IPS-18c (cell line): ENCODE data around the gene DUOX1.

Experiments
- H3K4me3 ChIP-seq: 2 replicates; pipeline ENCODE4 v1.7.0; 2013; ENCODE audit warnings: low read depth, mild to moderate bottlenecking, low read length, moderate library complexity; ENCODE audit not compliant: insufficient read depth
- H3K9me3 ChIP-seq: one replicate; pipeline ENCODE4 v1.6.1; 2013; ENCODE audit warnings: mild to moderate bottlenecking, low read length, moderate library complexity; ENCODE audit not compliant: control insufficient read depth, insufficient read depth

Gene DUOX1

GRCh38 chr15:45169608-45170480 is 40.0 kb downstream of the DUOX1 start:
- Histone ChIP-seq H3K4me3 (no peak overlapping the region), H3K9me3 (no peaks in the 10 kb centered on the region)

GRCh38 chr15:45171912-45172311 is 42.1 kb downstream of the DUOX1 start:
- H3K9me3 ChIP-seq, result no peaks in the 10 kb centered on the region
- H3K4me3 ChIP-seq, result no peak overlapping the region

GRCh38 chr15:45174069-45174468 is 44.3 kb downstream of the DUOX1 start:
- H3K4me3 ChIP-seq, result no peak overlapping the region
- H3K9me3 ChIP-seq, result no peaks in the 10 kb centered on the region

- H3K9me3 ChIP-seq, result no peaks in the 10 kb centered on the region
- no peak overlapping the region for H3K4me3 ChIP-seq
Measured at GRCh38 chr15:45174577-45174976, 44.8 kb downstream of the DUOX1 start.

GRCh38 chr15:45177285-45177684 is 47.5 kb downstream of the DUOX1 start:
- no peak overlapping the region for H3K4me3 ChIP-seq
- H3K9me3 ChIP-seq, result no peaks in the 10 kb centered on the region

- Histone ChIP-seq H3K4me3 (no peak overlapping the region), H3K9me3 (no peaks in the 10 kb centered on the region)
Measured at GRCh38 chr15:45179221-45179985, 49.6 kb downstream of the DUOX1 start.

- no peak overlapping the region for H3K4me3 ChIP-seq
- no peaks in the 10 kb centered on the region for H3K9me3 ChIP-seq
Measured at GRCh38 chr15:45180201-45180600, 50.4 kb downstream of the DUOX1 start.

- no peaks in the 10 kb centered on the region for H3K9me3 ChIP-seq
- no peak overlapping the region for H3K4me3 ChIP-seq
Measured at GRCh38 chr15:45180648-45181436, 51.0 kb downstream of the DUOX1 start.

GRCh38 chr15:45181491-45182285 is 51.9 kb downstream of the DUOX1 start:
- Histone ChIP-seq H3K9me3 (no peaks in the 10 kb centered on the region), H3K4me3 (no peak overlapping the region)

GRCh38 chr15:45182996-45183395 is 53.2 kb downstream of the DUOX1 start:
- H3K4me3 ChIP-seq, result no peak overlapping the region
- H3K9me3 ChIP-seq, result no peaks in the 10 kb centered on the region

- Histone ChIP-seq H3K4me3 (no peak overlapping the region), H3K9me3 (no peaks in the 10 kb centered on the region)
Measured at GRCh38 chr15:45183511-45183910, 53.7 kb downstream of the DUOX1 start.

GRCh38 chr15:45184562-45185041 is 54.8 kb downstream of the DUOX1 start:
- Histone ChIP-seq H3K4me3 (no peak overlapping the region), H3K9me3 (no peaks in the 10 kb centered on the region)

GRCh38 chr15:45185069-45185779 is 55.4 kb downstream of the DUOX1 start:
- Histone ChIP-seq H3K4me3 (no peak overlapping the region; the same call in 1 of the 2 replicates), H3K9me3 (no peaks in the 10 kb centered on the region)

GRCh38 chr15:45185903-45186770 is 56.3 kb downstream of the DUOX1 start:
- Histone ChIP-seq H3K4me3 (peak overlapping the region; percentile 55), H3K9me3 (no peaks in the 10 kb centered on the region)

- H3K4me3 ChIP-seq, result peak overlapping the region; percentile 55
Measured at GRCh38 chr15:45186771-45187577, 57.2 kb downstream of the DUOX1 start.

More at GRCh38 chr15:45186771-45187577, 57.2 kb downstream of the DUOX1 start:
- H3K9me3 ChIP-seq, result no peaks in the 10 kb centered on the region
